Measurements from ENCODE around the gene EXOC4.

GRCh38 chr7:133386205-133386604 is 133.3 kb downstream of the EXOC4 start:
- TF ChIP-seq CTCF (IDR thresholded peaks at IDR 0.05; ENCODE audit: control extremely low read depth in 1 of 3, insufficient read depth in 1 of 3, low read depth in 1 of 3, low read length in 3 of 3): no peak
- no peak for TF ChIP-seq RBBP5 (IDR thresholded peaks at IDR 0.05; ENCODE audit: borderline replicate concordance, low read depth, low read length)
- TF ChIP-seq CREB1 (IDR thresholded peaks at IDR 0.05): no peak
- TF ChIP-seq RFX5 (IDR thresholded peaks at IDR 0.05; ENCODE audit: borderline replicate concordance, low read depth, low read length): no peak
- no peak for TF ChIP-seq POLR2A (IDR thresholded peaks at IDR 0.05; ENCODE audit: control extremely low read depth in 1 of 2, low read depth in 2 of 2, low read length in 2 of 2)
- no peak for TF ChIP-seq RXRA (IDR thresholded peaks at IDR 0.05; ENCODE audit: insufficient read depth, low read depth, low read length)
- TF ChIP-seq CTBP2 (IDR thresholded peaks at IDR 0.05; ENCODE audit: borderline replicate concordance, insufficient read depth, insufficient read length, low read length): no peak
- TF ChIP-seq RAD21 (IDR thresholded peaks at IDR 0.05 in 1 of 2, conservative IDR thresholded peaks at IDR 0.05 in 1 of 2; ENCODE audit: low read depth in 2 of 2, low read length in 2 of 2): no peak
- TF ChIP-seq SRF (IDR thresholded peaks at IDR 0.05; ENCODE audit: low read depth, low read length): no peak
- TF ChIP-seq JUND (IDR thresholded peaks at IDR 0.05; ENCODE audit: low read length): no peak
- no peak for TF ChIP-seq CHD7 (IDR thresholded peaks at IDR 0.05; ENCODE audit: insufficient replicate concordance, low read length)
- no peak for TF ChIP-seq ZNF274 (IDR thresholded peaks at IDR 0.05; ENCODE audit: borderline replicate concordance, extremely low read depth, low read length)
- TF ChIP-seq EZH2 (IDR thresholded peaks at IDR 0.05; ENCODE audit: low read depth, low read length, severe bottlenecking): no peak
